ENCODE results near the gene NAV1. TPM values are rescaled to one million over a fixed set of nuclear protein-coding genes. Genes with fewer than 3 reads are reported as not detected.
"Not testable (repeated sequence)": the region's sequence is repeated elsewhere in the genome, so short reads cannot be mapped to it uniquely, and the experiment has no call there.

Gene NAV1
- polyA plus RNA-seq, 1 donor = 19.6 TPM

DNA sequence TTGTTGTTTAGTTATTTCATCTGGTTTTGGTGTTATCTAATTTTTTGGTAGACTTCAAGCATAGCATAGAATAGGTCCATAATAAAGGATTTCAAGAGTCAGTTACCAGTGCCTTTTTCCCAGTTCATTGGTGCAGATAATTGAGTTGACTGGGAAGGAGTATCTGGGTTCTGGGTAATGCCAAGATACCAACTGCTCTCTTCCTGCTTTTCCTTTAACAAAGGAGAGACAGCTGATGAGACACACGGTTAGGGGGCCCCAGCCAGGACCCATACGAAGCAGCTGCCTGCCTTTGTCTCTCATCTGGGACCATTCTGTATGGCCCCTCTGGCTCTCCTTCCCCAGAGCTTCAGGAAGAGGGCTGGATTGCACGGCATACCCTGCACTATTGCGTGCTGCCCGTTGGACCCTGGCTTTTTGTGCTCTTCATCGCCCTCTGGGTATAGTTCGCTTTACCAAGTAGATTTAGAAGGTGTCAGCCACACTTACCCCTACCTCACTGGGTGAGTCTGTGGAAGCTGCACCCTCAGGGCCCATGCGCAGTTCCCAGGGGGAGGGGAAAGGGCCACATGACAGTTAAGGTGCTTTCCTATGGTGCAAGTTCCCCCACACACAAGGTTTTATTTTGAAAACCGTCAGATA, 7.0 kb downstream of the NAV1 start:
- DNase-seq (ENCODE audit: low read depth) = no peak

DNA sequence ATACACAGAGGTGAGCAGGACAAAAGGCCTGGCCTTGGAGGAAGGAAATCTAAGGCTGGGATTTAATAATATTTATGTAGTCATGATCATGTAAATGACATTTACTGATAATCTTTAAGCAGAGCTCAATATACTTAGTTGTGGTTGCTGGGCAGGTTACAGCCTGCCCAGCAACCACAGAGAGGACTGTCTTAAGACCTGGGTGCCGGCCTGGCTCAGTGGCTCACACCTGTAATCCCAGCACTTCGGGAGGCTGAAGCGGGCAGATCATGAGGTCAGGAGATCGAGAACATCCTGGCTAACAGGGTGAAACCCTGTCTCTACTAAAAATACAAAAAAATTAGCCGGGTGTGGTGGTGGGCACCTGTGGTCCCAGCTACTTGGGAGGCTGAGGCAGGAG, 10.6 kb downstream of the NAV1 start:
- DNase-seq (ENCODE audit: low read depth) = not testable (repeated sequence)

DNA sequence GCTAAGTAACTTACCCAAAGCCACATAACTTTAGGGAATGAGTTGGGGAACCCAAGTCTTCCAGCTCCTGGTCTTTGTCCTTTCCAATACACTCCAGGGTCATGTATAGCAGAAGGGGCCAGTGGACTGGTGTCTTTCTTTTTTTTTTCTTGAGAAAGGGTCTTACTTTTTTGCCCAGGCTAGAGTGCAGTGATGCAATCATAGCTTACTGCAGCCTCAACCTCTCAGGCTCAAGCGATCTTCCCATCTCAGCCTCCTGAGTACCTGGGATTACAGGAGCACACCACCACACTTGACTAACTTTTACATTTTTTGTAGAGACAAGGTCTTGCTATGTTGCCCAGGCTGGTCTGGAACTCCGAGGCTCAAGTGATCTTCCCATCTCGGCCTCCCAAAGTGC, 12.2 kb downstream of the NAV1 start:
- DNase-seq (ENCODE audit: low read depth) = no peak

DNA sequence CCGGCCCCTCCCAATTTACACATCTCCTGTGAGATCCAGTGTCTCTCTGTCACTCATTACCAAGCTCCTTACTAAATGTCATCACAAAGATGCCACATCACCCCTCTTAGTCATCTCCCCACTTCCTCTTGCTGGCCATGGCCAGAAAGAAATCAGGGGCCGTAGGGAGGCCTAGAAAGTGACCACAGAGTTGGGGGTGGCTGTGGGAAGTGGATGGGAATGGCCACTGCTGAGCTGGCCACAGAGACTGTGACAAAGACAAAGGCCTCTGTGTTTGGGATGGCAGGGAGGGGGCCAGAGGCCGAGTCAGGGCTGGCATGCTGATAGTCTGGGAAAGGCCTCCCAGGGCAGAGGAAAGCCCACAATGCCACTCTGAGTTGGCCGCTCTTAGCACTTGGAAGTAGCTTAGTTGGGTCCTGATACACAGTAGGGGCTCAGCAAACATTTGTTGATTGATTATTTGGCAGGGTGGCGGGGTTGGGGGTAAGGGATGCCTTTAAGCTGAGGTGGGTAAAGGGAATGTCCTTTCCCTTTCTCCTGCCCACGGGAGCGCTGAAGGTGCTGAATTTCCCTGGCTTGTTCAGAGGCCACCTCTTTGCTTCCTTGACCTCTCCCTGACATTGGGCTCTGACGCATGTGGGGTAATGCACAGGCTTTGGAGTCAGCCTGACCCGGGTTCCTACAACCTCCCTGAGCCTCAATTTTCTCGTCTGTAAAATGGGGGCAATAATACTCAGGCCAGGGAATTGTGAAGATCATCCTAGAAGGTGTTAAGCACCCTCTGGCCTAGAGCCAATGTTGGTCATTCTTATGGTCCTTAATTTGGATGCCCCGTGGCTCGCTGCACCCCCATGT, 13.2 kb downstream of the NAV1 start:
- DNase-seq (ENCODE audit: low read depth) = no peak

DNA sequence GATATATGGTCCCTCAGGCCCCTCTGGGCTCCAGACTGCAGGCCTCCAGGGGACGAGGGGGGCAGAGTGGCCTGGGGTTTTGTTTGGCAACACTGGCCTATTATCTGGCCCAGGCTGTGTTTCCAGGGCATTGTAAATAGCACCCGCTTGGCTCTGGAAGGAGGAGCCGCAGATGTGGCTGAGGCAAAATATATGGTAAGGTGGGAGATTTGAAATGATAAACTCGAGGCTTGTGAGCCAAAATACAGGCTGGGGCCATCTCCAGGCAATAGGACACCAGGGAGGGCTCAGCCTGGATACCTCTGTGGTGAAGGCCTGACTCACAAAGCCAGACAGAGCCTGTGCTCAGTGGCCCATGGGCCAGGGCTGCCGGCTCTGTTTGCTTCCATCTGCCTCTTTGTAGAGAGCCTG, 14.0 kb downstream of the NAV1 start:
- DNase-seq (ENCODE audit: low read depth) = no peak

DNA sequence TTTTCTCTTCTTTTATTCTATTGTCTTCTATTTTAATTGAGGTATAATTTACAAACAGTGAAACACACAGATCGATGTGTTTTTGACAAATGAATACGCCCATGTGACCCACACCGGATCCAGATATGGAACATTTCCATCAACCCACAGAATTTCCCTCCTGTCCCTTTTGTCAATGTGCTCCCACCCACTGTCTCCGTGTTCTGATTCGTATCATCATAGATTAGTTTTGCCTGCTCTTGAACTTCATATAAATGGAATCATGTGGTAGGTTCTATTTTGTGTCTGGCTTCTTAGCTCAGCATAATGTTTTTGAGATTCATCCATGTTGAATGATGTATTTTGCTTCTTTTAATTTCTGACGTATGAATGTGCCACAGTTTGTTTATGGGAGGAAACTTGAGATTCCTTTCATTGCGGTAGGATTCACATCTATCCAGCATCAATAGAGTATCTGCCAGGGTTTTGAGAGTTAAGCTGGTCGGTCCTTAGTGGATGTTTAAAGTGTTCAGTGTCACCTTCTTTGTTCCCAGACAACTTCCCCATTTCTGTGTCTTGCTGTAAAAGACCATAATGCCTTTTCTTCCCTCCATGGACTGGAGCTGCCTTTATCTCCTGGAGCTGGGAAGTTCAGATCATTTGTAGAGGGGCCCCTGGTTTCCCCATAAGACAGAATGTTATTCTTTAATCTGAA, 14.7 kb downstream of the NAV1 start:
- no peak for DNase-seq (ENCODE audit: low read depth)

DNA sequence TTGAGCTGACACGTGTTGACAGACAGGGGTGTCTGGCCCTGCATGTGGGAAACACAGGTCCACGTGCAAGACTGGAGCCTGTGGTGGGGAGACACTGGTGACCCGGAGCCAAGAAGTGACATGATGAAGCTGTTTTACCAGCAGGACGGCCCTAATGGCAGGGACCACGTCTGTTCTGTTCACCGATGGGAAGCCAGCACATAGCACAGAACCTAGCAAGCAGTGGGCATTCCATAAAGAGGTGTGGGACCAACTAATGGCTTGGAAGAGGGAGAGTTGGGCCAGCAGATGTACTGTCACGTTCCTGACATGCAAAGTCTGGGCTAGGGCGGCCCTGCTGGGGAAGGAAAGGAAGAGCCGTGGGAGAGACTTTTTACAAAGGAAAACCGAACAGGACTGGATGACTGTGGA, 15.3 kb downstream of the NAV1 start:
- no peak for DNase-seq (ENCODE audit: low read depth)

DNA sequence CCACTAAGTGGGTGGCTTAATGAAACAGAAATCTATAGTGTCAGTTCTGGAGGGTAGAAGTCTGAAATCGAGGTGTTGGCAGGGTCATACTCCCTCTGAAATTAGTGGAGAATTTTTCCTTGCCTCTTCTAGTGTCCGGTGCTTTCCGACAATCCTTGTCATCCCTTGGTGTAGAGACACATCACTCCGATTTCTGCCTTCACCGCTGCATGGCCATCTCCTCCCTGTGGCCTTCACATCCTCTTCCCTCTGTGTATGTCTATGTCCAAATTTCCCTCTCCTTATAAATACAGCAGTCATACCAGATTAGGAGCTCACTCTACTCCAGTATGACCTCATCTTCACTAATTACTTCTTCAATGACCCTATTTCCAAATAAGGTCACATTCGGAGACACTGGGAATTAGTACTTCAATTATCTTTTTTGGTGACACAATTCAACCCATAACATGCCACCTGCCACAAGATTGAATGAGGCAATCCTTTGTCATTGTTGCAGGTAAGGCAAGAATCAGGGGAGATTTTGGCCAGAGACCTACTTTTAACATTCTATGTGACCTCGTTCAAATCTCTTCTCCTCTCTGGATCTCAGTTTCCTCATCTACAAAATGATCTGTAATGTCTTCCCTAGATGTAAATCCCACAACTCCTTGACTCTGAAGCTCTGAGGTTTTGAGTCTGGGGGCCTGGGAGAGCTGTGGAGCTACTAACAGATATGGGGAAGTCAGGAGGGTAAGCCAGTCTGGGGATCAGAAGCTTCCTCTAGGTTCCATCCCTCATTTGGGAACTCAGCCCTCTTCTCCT, 16.1 kb downstream of the NAV1 start:
- DNase-seq (ENCODE audit: low read depth) = no peak

DNA sequence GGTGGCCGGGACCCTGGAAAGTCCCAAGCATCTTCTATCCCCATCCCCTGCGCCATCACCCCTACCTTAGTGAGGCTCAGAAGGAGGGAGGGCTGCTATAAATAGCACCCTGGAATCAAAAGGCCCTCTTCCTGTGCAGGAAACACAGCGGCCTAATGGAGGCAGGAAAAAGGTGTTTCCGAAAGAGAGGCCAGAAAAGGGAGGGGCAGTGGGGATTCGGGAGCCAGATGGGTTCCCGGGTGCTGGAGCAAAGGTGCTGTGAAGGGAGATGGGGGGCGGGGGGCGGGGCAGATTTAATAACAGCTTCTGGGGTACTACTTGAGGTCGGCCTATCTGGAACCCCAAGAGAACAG, 16.6 kb downstream of the NAV1 start:
- DNase-seq (ENCODE audit: low read depth) = no peak

DNA sequence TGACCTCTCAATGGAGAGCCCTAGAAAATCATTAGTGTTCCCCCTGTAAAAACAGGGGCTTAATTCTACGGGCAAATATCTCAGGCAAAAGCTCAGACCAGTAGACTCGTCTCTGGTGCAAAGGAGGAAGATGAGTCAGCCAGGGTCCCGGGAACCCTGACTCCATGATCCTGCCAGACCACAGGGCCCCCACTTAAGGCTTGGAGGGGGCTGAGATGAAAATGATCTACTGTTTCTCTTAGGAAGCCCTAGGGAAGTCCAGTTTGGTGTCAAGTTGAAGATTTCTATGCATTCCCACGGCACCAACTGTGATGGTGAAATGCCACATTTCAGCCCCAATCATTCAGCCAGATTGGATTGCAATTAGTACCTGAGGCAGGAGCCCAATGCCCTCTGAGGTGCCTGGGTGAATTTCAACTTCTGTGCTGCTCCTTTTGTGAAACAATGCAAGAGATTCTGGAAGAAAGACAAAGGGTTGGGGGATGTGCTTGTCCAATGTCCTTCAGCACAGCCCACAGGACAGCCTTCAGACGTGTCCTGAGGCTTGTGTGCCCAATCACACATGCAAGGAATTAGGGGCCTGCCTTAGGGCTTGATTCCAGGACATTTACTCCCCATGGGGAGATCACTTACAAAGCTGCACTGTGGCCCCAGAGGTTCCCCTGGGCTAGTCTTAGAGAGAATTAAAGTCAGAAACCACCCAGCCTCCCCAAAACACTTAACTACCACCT, 18.1 kb downstream of the NAV1 start:
- DNase-seq (ENCODE audit: low read depth) = no peak

DNA sequence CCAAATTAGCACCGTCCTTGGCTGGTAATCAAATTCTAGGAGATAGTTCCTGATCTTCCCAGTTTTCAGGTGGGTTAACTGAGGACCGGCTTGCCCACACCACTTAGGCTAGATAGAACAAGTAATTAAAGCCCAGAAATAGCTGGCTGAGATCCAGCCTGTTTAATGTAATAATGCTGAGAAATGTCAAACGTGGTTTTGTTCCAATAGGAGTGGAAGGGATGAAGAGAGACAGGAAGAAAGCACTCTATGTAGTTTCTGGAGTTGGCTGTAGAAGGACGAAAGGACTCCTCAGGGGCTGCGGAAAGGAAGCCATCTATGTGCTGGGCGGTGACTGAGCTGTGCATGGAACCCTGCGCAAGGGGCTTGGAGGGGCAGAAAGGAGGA, 18.6 kb downstream of the NAV1 start:
- no peak for DNase-seq (ENCODE audit: low read depth)

DNA sequence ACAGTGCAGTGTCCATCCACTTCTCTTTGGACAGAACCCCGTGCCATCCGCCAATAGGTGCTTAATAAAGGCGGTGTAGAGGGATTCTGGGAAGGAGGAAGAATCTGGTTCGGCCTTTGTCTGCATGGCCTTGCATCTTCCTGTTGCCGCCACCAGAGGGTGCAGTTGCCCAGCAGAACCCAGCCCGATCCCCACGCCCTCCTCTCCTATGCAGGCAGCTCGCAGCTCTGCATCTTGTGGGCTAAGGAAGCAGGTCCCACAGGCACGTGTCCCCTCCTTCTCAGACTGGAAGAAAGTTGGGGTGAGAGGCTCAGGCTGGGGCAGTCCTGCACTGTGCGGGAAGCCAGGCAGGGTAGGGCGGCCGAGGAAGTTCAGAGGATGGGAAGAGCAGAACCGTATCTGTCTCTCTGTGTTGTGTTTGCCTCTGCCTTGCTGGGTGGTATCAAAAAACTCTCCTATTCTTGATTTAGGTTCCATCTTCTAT, 20.8 kb downstream of the NAV1 start:
- DNase-seq (ENCODE audit: low read depth) = peak; percentile 52

DNA sequence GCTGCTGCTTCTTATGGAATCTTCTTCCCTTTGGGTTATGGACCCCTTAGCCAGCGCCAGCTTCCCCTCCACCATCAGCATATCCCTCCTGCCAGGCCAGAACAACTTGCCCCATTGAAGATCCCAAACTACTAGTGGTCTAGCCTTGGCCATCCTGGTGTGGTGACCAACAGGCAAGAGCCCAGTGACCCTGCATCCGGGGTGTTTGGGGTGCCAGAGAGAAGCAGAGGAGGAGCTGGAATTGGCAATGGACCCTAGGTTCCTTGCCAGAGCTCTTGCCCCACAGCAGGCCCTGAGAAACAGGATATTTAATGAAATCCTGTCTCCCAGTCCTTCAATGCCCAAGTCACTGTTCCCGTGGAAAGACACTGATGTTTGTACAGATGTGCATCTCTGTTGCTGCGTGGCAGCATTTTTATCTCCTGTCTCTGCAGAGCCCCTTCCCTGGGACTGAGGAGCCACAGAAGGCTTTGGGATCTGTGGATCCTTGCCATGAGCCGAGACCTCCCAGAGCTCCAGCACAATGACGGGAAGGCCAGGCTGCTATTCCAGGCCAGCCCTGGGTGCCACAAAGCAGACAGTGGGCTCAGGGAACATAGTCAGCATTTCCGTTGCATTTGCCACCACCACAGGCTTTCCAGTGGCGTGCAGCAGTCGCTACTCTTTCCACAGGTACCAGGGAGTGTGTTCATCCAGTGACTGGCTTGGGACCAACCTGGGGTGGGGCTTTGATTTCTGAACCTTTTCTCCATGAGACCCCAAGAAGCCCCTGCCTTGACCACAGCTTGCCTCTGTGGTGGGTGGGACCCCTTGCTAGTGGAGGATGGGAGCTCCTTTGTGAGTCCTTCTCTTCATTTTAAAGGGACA, 21.6 kb downstream of the NAV1 start:
- DNase-seq (ENCODE audit: low read depth) = no peak

DNA sequence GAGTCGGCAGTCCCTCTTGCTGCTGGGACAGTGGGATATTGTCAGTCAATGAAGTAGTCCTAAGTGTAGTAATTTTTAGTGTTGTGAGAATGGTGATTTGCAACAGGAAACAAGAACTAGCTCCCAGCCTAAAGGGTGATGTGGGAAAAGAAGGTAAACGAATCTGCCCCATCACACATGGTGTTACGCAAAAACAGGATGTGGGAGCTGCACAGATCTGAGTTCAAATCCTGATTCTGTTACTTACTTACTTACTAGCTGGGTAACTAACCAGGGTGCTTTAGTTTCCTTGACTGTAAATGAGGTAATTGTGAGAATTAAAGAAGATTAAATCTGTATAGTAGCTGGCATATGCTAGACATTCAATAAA, 22.3 kb downstream of the NAV1 start:
- no peak for DNase-seq (ENCODE audit: low read depth)

DNA sequence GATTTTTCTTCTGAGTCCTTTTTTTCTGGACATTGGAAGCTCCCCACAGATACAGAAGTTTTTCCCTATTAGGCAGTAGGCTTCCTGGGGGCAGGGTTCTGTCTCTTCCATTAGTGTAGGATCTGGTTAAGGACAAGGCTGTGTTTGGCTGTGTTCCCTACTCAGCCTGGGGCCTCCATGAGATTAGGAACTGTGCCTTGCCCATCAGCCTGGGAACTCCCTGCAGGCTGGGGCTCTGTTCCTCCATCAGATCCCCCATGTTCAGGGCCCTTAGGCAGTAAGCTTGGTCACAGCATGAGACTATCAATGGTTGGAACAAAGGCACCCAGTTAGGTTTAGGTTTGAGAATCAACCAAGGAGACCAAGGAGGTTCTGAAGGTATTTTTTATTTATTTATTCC, 22.7 kb downstream of the NAV1 start:
- no peak for DNase-seq (ENCODE audit: low read depth)

DNA sequence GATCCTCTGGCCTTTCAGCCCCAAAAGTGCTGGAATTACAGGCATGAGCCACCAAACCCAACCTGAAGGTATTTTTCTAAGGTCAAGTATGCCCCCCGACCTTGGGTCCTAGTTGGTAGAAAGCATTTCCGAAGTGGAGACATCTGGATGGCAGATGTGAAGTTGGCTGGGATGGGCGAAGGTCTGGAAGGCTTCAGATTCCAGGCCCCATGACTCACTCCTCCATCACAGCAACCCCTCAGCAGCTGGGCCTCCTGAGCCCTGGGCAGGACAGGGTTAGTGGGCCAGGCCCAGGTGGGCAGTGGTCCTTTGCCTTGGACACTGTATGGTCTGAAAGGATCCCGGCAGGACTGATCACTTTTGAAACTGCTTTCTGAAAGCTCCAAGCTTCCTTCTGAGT, 23.3 kb downstream of the NAV1 start:
- no peak for DNase-seq (ENCODE audit: low read depth)

DNA sequence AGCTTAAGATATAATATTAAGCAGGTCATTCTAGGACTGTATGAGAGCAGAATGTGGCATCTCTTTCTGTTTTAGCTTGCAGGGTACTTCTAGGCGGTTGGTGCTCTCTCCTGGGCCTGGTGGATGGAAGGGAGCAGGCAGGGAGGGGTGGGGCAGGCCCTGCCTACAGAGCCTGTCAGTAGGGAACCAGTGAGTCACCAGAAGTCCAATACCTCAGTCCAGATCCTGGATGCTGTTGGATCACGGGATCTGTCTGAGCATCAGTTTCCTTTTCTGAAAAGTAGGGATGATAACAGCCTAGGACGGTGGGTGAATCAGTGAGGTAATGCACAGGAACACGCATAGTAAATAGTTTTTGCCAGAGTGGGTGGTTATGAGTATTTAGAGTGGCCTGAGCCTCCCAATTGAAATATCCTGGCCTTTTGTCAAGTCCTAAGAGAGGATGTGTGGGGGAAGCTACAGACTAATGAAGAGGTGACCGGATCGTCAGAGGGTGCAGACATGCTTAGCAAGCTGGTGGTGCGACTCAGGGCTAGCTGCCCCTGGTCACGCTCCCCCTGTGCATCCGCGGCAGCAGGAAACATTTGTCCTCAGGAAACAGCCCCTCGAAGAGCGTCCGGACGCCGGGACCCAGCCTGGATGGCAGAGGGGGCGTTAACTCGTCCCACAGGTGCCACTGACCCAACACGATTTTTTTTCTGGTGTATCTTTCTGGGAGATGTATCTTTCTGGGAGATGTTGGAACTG, 23.9 kb downstream of the NAV1 start:
- DNase-seq (ENCODE audit: low read depth) = no peak

DNA sequence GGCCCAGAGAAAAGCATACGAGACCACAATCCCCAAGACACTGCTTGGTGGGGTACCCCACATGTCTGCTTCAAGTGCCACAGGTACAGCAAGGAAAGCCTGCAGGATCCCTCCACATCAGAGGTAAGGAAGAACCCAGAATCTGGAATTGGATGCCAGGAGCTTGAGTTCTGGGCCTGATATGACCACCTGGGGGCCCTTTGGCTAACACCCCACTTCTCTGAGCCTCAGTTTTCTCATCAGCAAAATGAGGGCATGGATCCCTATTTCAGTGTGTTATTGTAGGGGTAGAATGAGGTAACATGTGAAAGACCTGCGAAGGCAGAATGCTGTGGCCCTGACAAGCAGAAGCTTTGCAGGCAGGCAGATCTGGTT, 24.5 kb downstream of the NAV1 start:
- DNase-seq (ENCODE audit: low read depth) = no peak

DNA sequence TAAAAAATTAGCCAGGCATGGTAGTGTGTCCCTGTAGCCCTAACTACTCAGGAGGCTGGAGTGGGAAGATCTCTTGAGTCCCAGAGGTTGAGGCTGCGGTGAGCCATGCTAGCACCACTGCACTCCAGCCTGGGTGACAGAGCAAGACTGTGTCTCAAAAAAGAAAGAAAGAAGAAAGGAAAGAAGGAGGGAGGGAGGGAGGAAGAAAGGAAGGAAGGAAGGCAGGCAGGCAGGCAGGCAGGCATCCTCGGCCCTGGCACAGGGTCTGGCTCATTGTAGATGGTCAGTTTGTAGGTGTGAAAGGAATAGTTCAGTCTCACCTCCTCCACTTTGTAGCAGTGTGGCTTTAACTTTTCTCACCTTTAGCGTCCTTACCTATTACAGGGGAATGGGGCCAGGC, 25.0 kb downstream of the NAV1 start:
- DNase-seq (ENCODE audit: low read depth) = no peak

All from forelimb muscle (tissue), 1 donor.